Mucosa of gallbladder (tissue), 1 donor: ENCODE measurements around the gene AHSG. TPM values are rescaled to one million over a fixed set of nuclear protein-coding genes. Genes with fewer than 3 reads are reported as not detected.
A peak's percentile ranks its signal among the peaks of the same experiment; 100 is the strongest.
"Not testable (repeated sequence)": the region's sequence is repeated elsewhere in the genome, so short reads cannot be mapped to it uniquely, and the experiment has no call there.

Experiments
- DNase-seq: peaks from one replicate; pipeline ENCODE4 v3.0.0-alpha.2; 2020; ENCODE audit warnings: low spot score
- total RNA-seq: library from RNA; stranded (reverse); gene quantifications from one replicate; pipeline ENCODE4 v1.2.1, GENCODE V29; 2021
- donor health status: DM: no; HTN: no; CAD: no.

AHSG gene, protein sequence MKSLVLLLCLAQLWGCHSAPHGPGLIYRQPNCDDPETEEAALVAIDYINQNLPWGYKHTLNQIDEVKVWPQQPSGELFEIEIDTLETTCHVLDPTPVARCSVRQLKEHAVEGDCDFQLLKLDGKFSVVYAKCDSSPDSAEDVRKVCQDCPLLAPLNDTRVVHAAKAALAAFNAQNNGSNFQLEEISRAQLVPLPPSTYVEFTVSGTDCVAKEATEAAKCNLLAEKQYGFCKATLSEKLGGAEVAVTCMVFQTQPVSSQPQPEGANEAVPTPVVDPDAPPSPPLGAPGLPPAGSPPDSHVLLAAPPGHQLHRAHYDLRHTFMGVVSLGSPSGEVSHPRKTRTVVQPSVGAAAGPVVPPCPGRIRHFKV
- 2.2 TPM for total RNA-seq

- no peak for DNase-seq
Observed at GRCh38 chr3:186612721-186613636, at the start of gene AHSG. Gene AHSG, plus strand, starts transcription at chr3:186613060. Its CDS starts 82 bp downstream, at chr3:186613142.

GRCh38 chr3:186564586-186564985 is 48.3 kb upstream of the AHSG start:
- DNase-seq, result no peak

DNA sequence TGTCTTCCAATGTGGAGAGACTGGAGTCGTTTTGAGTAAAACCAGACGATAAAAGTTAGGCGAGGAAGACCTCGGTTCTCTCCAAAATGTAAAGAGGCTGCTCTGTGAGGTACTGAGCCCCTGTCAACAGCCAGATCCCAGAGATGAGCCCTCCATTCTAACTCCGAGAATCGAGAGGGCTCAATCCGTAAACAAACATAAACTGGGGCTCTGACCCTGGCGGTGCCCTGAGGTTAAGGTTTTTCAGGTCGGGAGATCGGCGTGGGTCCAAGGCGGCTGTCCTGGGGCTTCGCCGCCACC is 46.1 kb upstream of the AHSG start:
- no peak for DNase-seq

- peak; percentile 92 for DNase-seq
Observed at GRCh38 chr3:186567072-186567921, 45.6 kb upstream of the AHSG start, which contains the start of gene TBCCD1. Gene TBCCD1, minus strand, starts transcription at chr3:186567339. Its CDS starts 3,010 bp downstream, at chr3:186564329.

DNA sequence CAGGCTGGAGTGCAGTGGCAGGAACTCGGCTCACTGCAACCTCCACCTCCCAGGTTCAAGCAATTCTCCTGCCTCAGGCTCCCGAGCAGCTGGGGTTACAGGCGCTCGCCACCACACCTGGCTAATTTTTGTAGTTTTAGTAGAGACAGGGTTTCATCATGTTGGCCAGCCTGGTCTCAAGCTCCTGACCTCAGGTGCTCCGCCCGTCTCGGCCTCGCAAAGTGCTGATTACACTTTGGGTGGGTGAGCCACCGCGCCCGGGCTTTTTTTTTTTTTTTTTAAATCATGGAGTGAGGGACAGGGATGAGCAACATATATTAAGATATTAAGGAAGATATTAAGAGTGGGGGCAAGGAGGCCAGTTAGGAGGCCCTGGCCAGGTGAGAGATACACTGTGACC is 43.5 kb upstream of the AHSG start:
- DNase-seq, result not testable (repeated sequence)

- no peak for DNase-seq
Observed at GRCh38 chr3:186569779-186570095, 43.1 kb upstream of the AHSG start.

GRCh38 chr3:186570096-186570940 is 42.5 kb upstream of the AHSG start, which contains the start of gene DNAJB11:
Gene DNAJB11, plus strand, starts transcription at chr3:186570720. Its CDS starts 178 bp downstream, at chr3:186570898.
- peak; percentile 100 for DNase-seq

DNA sequence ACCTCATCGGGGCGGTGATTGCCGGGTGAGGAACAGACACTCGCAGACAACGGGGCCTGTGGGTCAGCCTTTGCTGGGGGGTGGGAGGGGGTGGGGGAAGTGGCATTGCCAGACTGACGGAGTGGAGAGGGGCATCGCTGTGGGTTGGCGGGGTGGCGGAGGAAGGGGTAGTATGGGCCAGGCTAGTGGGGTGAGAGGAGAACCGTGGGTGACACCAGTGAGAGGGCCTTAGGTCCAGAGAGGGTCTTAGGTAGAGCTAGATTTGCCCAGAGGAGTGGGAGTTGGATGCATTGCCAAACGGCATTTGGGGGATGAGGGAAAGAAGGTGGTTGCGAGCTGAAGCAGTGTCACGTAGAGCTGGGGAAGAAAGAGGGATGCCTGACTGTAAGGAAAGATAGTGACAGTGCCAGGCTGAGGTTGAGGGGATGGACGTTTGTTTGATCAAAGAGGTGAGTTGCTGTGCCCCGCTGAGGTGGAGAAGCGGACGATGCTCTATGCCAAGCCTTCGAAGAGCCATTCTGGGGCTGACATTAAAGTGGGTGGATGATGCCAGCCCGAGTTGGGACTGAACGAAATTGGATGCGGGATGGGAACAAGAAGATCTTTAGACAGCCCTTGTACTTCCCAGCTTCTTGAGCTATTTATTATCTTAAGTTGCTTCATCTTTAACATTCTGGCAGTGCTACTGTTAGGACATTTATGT is 41.8 kb upstream of the AHSG start:
- no peak for DNase-seq

GRCh38 chr3:186571644-186572013 is 41.2 kb upstream of the AHSG start:
- no peak for DNase-seq

DNA sequence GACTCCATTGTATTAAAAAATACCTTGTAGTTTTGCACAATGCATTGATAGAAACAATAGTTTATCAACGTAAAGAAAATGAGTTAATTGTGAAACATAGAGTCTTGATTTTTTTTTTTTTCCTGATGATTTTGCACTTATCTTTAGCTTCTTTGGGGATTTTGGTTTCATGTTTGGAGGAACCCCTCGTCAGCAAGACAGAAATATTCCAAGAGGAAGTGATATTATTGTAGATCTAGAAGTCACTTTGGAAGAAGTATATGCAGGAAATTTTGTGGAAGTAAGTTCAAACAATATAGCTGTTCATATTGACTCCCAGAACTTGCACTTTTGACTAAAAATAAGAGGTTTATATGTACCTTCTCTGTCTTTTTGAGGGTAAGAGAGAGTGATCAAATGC is 35.3 kb upstream of the AHSG start:
- no peak for DNase-seq

DNA sequence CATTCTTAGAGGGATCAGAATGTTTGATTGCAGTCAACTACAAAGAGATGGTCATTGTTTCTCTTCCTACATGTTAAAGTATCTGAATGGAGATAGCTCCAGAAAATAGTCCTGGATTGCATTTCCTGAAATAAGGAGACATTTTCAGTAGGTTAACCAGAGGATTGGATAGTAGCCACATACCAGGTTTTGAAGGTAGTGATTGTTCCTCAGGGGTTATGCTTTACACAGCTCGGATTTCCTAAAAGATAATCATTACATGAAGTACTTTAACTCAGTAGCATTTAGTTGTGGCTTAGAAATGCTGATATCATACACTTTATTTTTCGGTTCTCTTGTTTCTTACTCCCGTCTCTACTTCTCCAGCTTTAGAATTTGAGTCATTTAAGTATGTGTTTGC is 32.1 kb upstream of the AHSG start:
- no peak for DNase-seq

DNA sequence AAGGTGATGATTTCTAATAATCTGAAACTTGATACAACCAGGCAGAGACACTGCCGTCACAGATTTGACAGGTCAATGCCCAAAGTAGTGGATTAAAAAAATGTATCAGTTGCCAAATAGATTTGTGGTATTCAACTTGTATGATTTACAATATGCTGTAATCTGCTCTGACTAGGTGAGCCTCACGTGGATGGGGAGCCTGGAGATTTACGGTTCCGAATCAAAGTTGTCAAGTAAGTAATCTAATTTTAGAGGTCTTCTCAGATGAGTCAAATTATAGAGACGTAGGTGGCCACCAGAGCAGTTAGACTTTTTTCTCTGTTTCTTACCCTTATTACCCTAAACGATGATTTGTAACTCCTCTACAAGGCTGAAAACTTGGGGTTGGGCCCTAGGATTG is 30.3 kb upstream of the AHSG start:
- DNase-seq, result no peak

DNA sequence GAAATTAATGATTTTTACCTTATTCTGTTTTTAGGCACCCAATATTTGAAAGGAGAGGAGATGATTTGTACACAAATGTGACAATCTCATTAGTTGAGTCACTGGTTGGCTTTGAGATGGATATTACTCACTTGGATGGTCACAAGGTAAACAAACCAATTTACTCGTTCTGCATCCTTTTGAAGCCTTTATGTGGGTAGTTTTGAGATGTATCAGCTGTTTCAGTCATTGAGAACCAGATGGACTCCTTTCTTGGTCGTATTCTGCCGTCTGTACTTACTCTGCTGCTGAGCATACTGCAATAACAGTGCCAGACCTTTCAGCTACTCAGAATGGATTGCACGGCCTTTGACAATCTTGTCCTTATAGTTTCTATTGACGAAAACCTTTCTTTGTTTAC is 29.0 kb upstream of the AHSG start:
- no peak for DNase-seq

DNA sequence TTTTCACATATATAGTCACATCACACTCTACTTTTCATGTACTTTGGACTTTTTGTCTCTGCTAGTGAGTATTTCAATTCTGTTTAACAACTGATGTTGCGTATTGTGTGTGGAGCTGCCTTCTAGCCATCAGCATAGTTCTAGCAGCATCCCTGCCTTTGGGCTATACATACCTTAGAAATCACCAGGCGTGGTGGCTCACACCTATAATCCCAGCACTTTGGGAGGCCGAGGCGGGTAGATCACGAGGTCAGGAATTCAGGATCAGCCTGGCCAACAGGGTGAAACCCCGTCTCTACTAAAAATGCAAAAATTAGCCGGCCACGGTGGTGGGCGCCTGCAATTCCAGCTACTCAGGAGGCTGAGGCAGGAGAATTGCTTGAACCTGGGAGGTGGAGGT is 26.6 kb upstream of the AHSG start:
- DNase-seq, result not testable (repeated sequence)

- DNase-seq, result no peak
Observed at GRCh38 chr3:186587183-186587582, 25.7 kb upstream of the AHSG start.

DNA sequence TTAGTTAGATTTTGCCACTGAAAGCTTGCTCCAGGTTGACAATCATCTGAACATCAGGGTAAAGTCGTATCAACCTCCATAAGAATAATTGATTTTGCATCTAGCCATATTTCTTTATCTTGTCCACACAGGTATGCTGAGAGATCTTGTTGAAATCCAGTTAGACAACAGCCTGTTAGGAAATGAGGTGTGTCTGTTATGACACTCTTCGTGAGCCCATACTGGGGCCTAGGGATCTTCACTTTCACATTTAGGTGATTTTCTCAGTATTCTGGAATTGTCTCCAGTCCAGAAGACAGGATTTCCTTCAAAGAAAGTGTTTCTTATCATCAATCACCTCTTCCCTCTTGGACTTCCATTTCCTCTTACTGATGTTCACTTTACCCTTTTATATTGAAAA is 24.2 kb upstream of the AHSG start:
- DNase-seq, result no peak

DNA sequence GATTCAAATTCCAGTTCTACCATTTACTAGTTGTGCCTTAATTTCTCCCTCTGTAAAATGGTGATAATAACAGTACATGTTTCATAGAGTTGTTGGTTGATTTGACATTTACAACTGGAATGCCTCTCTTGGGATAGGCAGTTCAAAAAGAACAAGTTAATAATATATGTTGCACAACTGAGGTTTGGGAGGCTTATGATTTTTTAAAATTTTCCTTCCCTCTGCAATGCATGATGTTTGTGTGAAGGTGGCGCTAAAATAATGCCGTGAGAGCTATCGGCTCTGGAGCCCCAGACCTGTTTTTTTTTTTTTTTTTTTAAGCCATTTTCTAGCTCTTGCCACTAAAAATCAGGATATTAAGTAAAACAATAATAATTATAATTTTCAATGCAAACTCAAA is 23.7 kb upstream of the AHSG start:
- DNase-seq, result no peak

- peak; percentile 46 for DNase-seq
Observed at GRCh38 chr3:186589856-186590579, 22.8 kb upstream of the AHSG start.

DNA sequence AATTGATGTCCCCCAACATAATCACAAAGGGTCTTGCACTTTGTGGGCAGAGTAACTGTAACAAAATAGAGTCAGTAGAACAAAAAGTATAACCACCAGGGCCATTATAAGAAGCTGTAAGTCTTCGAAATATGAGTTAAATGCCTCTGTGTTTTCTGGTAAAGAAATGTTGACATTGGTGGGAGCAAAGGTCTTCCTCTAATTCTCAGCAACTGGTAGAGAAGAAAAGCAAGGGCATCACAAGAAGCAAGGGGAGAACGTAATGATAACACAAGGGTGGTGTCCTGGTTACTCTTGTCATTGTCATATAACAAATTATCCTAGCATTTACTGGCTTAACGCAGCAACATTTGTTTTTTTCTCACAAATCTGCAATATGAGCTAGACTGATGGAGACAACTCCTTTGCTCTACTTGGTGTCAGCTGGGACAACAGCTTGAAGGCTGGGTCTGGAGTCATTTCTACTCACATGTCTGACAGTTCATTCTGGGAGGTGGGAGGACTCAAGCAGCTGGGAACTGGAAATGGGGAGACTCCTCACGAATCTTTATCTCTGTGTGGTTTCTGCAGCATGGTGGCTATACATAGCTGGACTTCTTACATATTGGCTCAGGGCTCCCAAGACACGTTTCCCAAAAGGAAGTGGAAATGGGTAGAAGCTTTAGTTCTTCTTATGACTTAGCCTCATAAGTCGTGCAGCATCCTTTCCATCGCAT is 22.1 kb upstream of the AHSG start:
- no peak for DNase-seq
